CD8-positive, alpha-beta memory T cell (primary cell): ENCODE results near the gene GRK6. TPM values are rescaled to one million over a fixed set of nuclear protein-coding genes. Genes with fewer than 3 reads are reported as not detected.

ENCODE experiments used
- CTCF ChIA-PET: fragments of 350-600 bp; sonication (Branson Sonifier 250); formaldehyde crosslinking; loops from one replicate; lab custom pipeline; 2021; ENCODE audit warnings: antibody characterized with exemption; lab: Charles Lee
- POLR2A ChIA-PET: fragments of 350-600 bp; sonication (Branson Sonifier 250); formaldehyde crosslinking; loops from one replicate; lab custom pipeline; 2021; ENCODE audit warnings: antibody characterized with exemption; lab: Charles Lee
- DNase-seq, 5 donors: peaks; one replicate each; pipeline versions ENCODE4 v3.0.0 to v3.0.0-alpha.2; 2020 to 2022; ENCODE audit warnings: mixed read lengths in 1 of 5
- H3K27ac ChIP-seq: one replicate; pipeline ENCODE4 v1.7.0; 2013; ENCODE audit warnings: low read depth, mild to moderate bottlenecking, low read length, moderate library complexity
- H3K27me3 ChIP-seq: 2 replicates; pipeline ENCODE4 v1.7.0; 2013; ENCODE audit warnings: low read length, mild to moderate bottlenecking; ENCODE audit not compliant: insufficient read depth, poor library complexity, severe bottlenecking
- H3K36me3 ChIP-seq: 2 replicates; pipeline ENCODE4 v1.7.0; 2013; ENCODE audit warnings: mild to moderate bottlenecking, low read length, moderate library complexity; ENCODE audit not compliant: insufficient read depth
- H3K4me1 ChIP-seq: 2 replicates; pipeline ENCODE4 v1.7.0; 2013; ENCODE audit warnings: mild to moderate bottlenecking, low read length, moderate library complexity; ENCODE audit not compliant: insufficient read depth
- H3K4me3 ChIP-seq: 2 replicates; pipeline ENCODE4 v1.7.0; 2013; ENCODE audit warnings: mild to moderate bottlenecking, low read length
- H3K9me3 ChIP-seq: 2 replicates; pipeline ENCODE4 v1.7.0; 2013; ENCODE audit warnings: mild to moderate bottlenecking, low read length
- H3K27ac Mint-ChIP-seq, 8 donors: one replicate each; pipeline ENCODE4 v1.8.0; 2020 to 2021; ENCODE audit warnings: mixed read lengths in 8 of 8, mild to moderate bottlenecking in 6 of 8, inconsistent platforms in 3 of 8, moderate library complexity in 3 of 8
- H3K27me3 Mint-ChIP-seq, 2 donors: one replicate each; pipeline ENCODE4 v1.8.0; 2020 to 2021; ENCODE audit warnings: mixed read lengths in 2 of 2, mild to moderate bottlenecking in 1 of 2, moderate library complexity in 1 of 2
- H3K36me3 Mint-ChIP-seq, 3 donors: one replicate each; pipeline ENCODE4 v1.8.0; 2020 to 2021; ENCODE audit warnings: mixed read lengths in 3 of 3, inconsistent platforms in 1 of 3, mild to moderate bottlenecking in 1 of 3
- H3K4me1 Mint-ChIP-seq, 3 donors: one replicate each; pipeline ENCODE4 v1.8.0; 2020 to 2021; ENCODE audit warnings: mixed read lengths in 3 of 3, inconsistent platforms in 1 of 3, mild to moderate bottlenecking in 1 of 3
- H3K4me3 Mint-ChIP-seq, 7 donors: one replicate each; pipeline ENCODE4 v1.8.0; 2020 to 2021; ENCODE audit warnings: mixed read lengths in 7 of 7, mild to moderate bottlenecking in 6 of 7, moderate library complexity in 4 of 7, inconsistent platforms in 2 of 7
- H3K9me3 Mint-ChIP-seq, 5 donors: one replicate each; pipeline ENCODE4 v1.8.0; 2020 to 2022; ENCODE audit warnings: mixed read lengths in 5 of 5, mild to moderate bottlenecking in 3 of 5, moderate library complexity in 2 of 5, inconsistent platforms in 1 of 5
- polyA plus RNA-seq: library from polyadenylated mRNA; unstranded; fragments of 300-500 nt; fragmentation: Illumina TruSeq; gene quantifications from one replicate; pipeline ENCODE4 v1.2.3, GENCODE V29; 2021
- total RNA-seq, 2 experiments: library from RNA; stranded (reverse); gene quantifications; one replicate each; pipeline ENCODE4 v1.2.3, GENCODE V29; 2021

Gene GRK6
- total and polyA plus RNA-seq, 3 experiments from 2014 or later, result 180 to 201 (median 185) TPM

- peaks cover 15 to 32% (median 16%) of the 10 kb centered on the region in 3 donors for H3K4me1 Mint-ChIP-seq
- ChIA-PET CTCF (interaction anchor here (0.6 to 20.8 kb wide), 18 partner anchors 9 to 148 kb away, joined by 3 to 326 read pairs (median 6); partner anchors contain the start of genes DBN1, F12, GRK6 and PDLIM7), POLR2A (interaction anchor here (0.5 to 6.8 kb wide), 4 partner anchors 12 to 67 kb away, joined by 3 to 112 read pairs (median 47); partner anchors contain the start of gene PRR7)
- H3K36me3 Mint-ChIP-seq, result peaks cover 0 to 11% (median 2%) of the 10 kb centered on the region in 3 donors
- H3K9me3 Mint-ChIP-seq, result no peaks in the 10 kb centered on the region
- H3K4me3 ChIP-seq, result no peak overlapping the region
- no peaks in the 10 kb centered on the region for H3K9me3 ChIP-seq
- H3K27ac Mint-ChIP-seq, result peak overlapping the region in 7 of 8 donors; percentile 22 to 98 (median 71)
- no peak overlapping the region for H3K27ac ChIP-seq
- H3K4me1 ChIP-seq, result peaks cover 20% of the 10 kb centered on the region
- H3K36me3 ChIP-seq, result no peaks in the 10 kb centered on the region
- H3K27me3 ChIP-seq, result no peaks in the 10 kb centered on the region
- H3K4me3 Mint-ChIP-seq, result peak overlapping the region in 5 of 7 donors; percentile 26 to 81 (median 62)
- H3K27me3 Mint-ChIP-seq, result peaks cover 0 to 8% of the 10 kb centered on the region in 2 donors
- peak in 4 of 5 donors; percentile 54 to 67 (median 56) for DNase-seq
These were observed 30.7 kb downstream of the GRK6 start for GRCh38 chr5:177456976-177457851.

GRCh38 chr5:177457852-177458681 is 31.6 kb downstream of the GRK6 start:
- Mint-ChIP-seq H3K36me3 (peaks cover 0 to 11% (median 2%) of the 10 kb centered on the region in 3 donors), H3K27ac (peak overlapping the region in 4 of 8 donors; percentile 59 to 94 (median 80)), H3K27me3 (peaks cover 0 to 8% of the 10 kb centered on the region in 2 donors), H3K4me1 (peaks cover 18 to 36% (median 20%) of the 10 kb centered on the region in 3 donors), H3K9me3 (no peaks in the 10 kb centered on the region), H3K4me3 (peak overlapping the region in 1 of 7 donors; percentile 81)
- no peaks in the 10 kb centered on the region for H3K27me3 ChIP-seq
- no peaks in the 10 kb centered on the region for H3K36me3 ChIP-seq
- POLR2A ChIA-PET, result interaction anchor here (0.5 to 6.8 kb wide), 3 partner anchors 22 to 68 kb away, joined by 3 to 112 read pairs (median 48); no protein-coding TSS in a partner anchor
- no peak for DNase-seq
- no peak overlapping the region for H3K4me3 ChIP-seq
- H3K27ac ChIP-seq, result no peak overlapping the region
- no peaks in the 10 kb centered on the region for H3K9me3 ChIP-seq
- CTCF ChIA-PET, result interaction anchor here (0.6 to 20.8 kb wide), 12 partner anchors 10 to 149 kb away, joined by 3 to 326 read pairs (median 31); partner anchors contain the start of genes DBN1, F12, GRK6 and PDLIM7
- peaks cover 20% of the 10 kb centered on the region for H3K4me1 ChIP-seq

GRCh38 chr5:177458912-177459350 is 32.5 kb downstream of the GRK6 start:
- no peak for DNase-seq
- Mint-ChIP-seq H3K36me3 (peaks cover 0 to 14% (median 2%) of the 10 kb centered on the region in 3 donors), H3K27ac (no peak overlapping the region), H3K4me3 (no peak overlapping the region), H3K27me3 (peaks cover 0 to 5% of the 10 kb centered on the region in 2 donors), H3K9me3 (no peaks in the 10 kb centered on the region), H3K4me1 (peaks cover 14 to 30% (median 18%) of the 10 kb centered on the region in 3 donors)
- Histone ChIP-seq H3K4me1 (peaks cover 12% of the 10 kb centered on the region), H3K4me3 (no peak overlapping the region), H3K36me3 (no peaks in the 10 kb centered on the region), H3K27me3 (no peaks in the 10 kb centered on the region), H3K9me3 (no peaks in the 10 kb centered on the region), H3K27ac (no peak overlapping the region)
- POLR2A ChIA-PET, result no interaction called here
- CTCF ChIA-PET, result interaction anchor here (4.8 to 20.8 kb wide), 4 partner anchors 30 to 68 kb away, joined by 48 to 326 read pairs (median 87); partner anchors contain the start of genes GRK6 and PDLIM7

- peaks cover 7% of the 10 kb centered on the region for H3K4me1 ChIP-seq
- no peaks in the 10 kb centered on the region for H3K9me3 ChIP-seq
- H3K27me3 ChIP-seq, result no peaks in the 10 kb centered on the region
- Mint-ChIP-seq H3K27me3 (peaks cover 0 to 5% of the 10 kb centered on the region in 2 donors), H3K9me3 (no peaks in the 10 kb centered on the region), H3K4me1 (peaks cover 14 to 26% (median 18%) of the 10 kb centered on the region in 3 donors), H3K36me3 (peaks cover 0 to 14% (median 2%) of the 10 kb centered on the region in 3 donors), H3K27ac (no peak overlapping the region), H3K4me3 (no peak overlapping the region)
- CTCF ChIA-PET, result interaction anchor here (4.8 to 8.7 kb wide), 3 partner anchors 41 to 69 kb away, joined by 48 to 116 read pairs (median 58); partner anchors contain the start of gene PDLIM7
- H3K4me3 ChIP-seq, result no peak overlapping the region
- no peaks in the 10 kb centered on the region for H3K36me3 ChIP-seq
- DNase-seq, result no peak
- POLR2A ChIA-PET, result interaction anchor here (1.5 kb wide), 1 partner anchor 108 kb away, joined by 4 read pairs; the partner anchor contains the start of gene LMAN2
- no peak overlapping the region for H3K27ac ChIP-seq
These were observed 32.9 kb downstream of the GRK6 start for GRCh38 chr5:177459357-177459756.

- H3K27ac ChIP-seq, result no peak overlapping the region
- Mint-ChIP-seq H3K27me3 (peaks cover 0 to 5% of the 10 kb centered on the region in 2 donors), H3K4me1 (peaks cover 14 to 25% (median 18%) of the 10 kb centered on the region in 3 donors), H3K9me3 (no peaks in the 10 kb centered on the region), H3K36me3 (peaks cover under 1 to 14% (median 2%) of the 10 kb centered on the region in 3 donors), H3K27ac (peak overlapping the region in 1 of 8 donors; percentile 52), H3K4me3 (peak overlapping the region in 1 of 7 donors; percentile 16)
- ChIA-PET CTCF (interaction anchor here (4.8 to 8.7 kb wide), 3 partner anchors 40 to 69 kb away, joined by 48 to 116 read pairs (median 58); partner anchors contain the start of gene PDLIM7), POLR2A (interaction anchor here (1.5 kb wide), 1 partner anchor 108 kb away, joined by 4 read pairs; the partner anchor contains the start of gene LMAN2)
- no peaks in the 10 kb centered on the region for H3K27me3 ChIP-seq
- H3K4me3 ChIP-seq, result no peak overlapping the region
- no peaks in the 10 kb centered on the region for H3K36me3 ChIP-seq
- H3K4me1 ChIP-seq, result peaks cover 7% of the 10 kb centered on the region
- H3K9me3 ChIP-seq, result no peaks in the 10 kb centered on the region
- no peak for DNase-seq
These were observed 33.5 kb downstream of the GRK6 start for GRCh38 chr5:177459819-177460628.

- H3K36me3 ChIP-seq, result no peaks in the 10 kb centered on the region
- H3K4me1 ChIP-seq, result no peaks in the 10 kb centered on the region
- peaks cover 4 to 31% (median 11%) of the 10 kb centered on the region in 3 donors for H3K36me3 Mint-ChIP-seq
- DNase-seq, result no peak
- H3K4me1 Mint-ChIP-seq, result peaks cover 10 to 19% (median 12%) of the 10 kb centered on the region in 3 donors
- peaks cover 0 to 3% of the 10 kb centered on the region in 2 donors for H3K27me3 Mint-ChIP-seq
- POLR2A ChIA-PET, result no interaction called here
- no peak overlapping the region for H3K27ac ChIP-seq
- H3K27ac Mint-ChIP-seq, result peak overlapping the region in 5 of 8 donors; percentile 11 to 78 (median 42)
- CTCF ChIA-PET, result interaction anchor here (1.2 to 6.2 kb wide), 4 partner anchors 17 to 71 kb away, joined by 4 to 48 read pairs (median 6); no protein-coding TSS in a partner anchor
- H3K27me3 ChIP-seq, result no peaks in the 10 kb centered on the region
- H3K4me3 ChIP-seq, result no peak overlapping the region
- H3K9me3 Mint-ChIP-seq, result no peaks in the 10 kb centered on the region
- H3K9me3 ChIP-seq, result no peaks in the 10 kb centered on the region
- no peak overlapping the region for H3K4me3 Mint-ChIP-seq
These were observed 35.7 kb downstream of the GRK6 start for GRCh38 chr5:177462021-177462670.
